Astrocyte of the cerebellum (primary cell): ENCODE data around the gene ANO10.

Experiments
- DNase-seq: peaks from one replicate; pipeline ENCODE4 v3.0.0-alpha.2; 2011; ENCODE audit warnings: low read depth
- H3K4me3 ChIP-seq: 2 replicates; pipeline ENCODE4 v1.5.1; 2011; ENCODE audit warnings: mild to moderate bottlenecking, low read depth, low read length, moderate library complexity
- in situ Hi-C: cut with HindIII; loops from 2 replicates; pipeline ENCODE4 v1.10.0; 2017; ENCODE audit warnings: low sequenced_read_pairs
- TF ChIP-seq, protein P1 (sequence below): IDR thresholded peaks from 2 replicates; pipeline ENCODE4 v1.5.1; 2012; ENCODE audit warnings: low read length, low read depth, moderate library complexity, mild to moderate bottlenecking; ENCODE audit errors: missing control alignments

Gene ANO10

DNA sequence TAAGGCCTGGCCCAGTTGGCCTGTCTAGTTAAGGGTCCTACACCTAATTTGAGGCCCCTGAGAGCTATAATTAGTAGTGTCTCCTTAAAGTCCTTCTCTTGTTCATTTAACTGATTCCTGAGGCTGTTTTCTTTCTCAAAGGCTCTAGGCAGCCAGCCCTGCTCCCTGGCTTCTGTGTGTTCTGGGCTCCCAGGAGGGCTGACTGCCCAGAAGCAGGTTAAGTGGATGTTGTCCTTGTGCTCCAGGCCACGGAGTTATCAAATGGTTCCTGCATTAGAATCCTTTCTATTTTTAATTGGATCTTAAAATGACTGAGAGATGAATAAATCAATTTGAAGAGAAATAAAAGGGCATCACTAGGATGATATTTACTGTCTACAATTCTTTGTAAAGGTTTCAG lies 195.4 kb downstream of the ANO10 start:
- TF ChIP-seq, protein P1, sequence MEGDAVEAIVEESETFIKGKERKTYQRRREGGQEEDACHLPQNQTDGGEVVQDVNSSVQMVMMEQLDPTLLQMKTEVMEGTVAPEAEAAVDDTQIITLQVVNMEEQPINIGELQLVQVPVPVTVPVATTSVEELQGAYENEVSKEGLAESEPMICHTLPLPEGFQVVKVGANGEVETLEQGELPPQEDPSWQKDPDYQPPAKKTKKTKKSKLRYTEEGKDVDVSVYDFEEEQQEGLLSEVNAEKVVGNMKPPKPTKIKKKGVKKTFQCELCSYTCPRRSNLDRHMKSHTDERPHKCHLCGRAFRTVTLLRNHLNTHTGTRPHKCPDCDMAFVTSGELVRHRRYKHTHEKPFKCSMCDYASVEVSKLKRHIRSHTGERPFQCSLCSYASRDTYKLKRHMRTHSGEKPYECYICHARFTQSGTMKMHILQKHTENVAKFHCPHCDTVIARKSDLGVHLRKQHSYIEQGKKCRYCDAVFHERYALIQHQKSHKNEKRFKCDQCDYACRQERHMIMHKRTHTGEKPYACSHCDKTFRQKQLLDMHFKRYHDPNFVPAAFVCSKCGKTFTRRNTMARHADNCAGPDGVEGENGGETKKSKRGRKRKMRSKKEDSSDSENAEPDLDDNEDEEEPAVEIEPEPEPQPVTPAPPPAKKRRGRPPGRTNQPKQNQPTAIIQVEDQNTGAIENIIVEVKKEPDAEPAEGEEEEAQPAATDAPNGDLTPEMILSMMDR, result no peak
- in situ Hi-C loops, result no loop called here
- no peak overlapping the region for H3K4me3 ChIP-seq
- DNase-seq, result no peak

DNA sequence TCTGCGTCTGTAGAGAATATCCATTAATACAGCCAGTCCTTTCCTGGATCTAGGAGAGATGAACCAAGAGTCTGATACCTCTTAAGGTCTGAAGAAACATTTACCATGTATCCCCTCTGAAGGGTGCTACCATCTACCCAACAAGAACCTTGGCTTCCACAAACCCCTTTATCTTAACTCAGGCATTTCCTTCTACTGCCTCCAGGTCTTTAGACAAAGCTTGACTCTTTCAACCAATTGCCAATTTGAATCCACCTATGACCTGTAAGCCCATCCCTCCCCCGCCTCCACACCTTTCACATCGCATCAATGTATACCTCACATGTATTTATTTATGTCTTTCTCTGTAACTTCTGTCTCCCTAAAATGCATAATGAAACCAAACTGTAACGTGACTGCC lies 196.0 kb downstream of the ANO10 start:
- in situ Hi-C loops, result no loop called here
- TF ChIP-seq, protein P1, result no peak
- H3K4me3 ChIP-seq, result no peak overlapping the region
- no peak for DNase-seq

DNA sequence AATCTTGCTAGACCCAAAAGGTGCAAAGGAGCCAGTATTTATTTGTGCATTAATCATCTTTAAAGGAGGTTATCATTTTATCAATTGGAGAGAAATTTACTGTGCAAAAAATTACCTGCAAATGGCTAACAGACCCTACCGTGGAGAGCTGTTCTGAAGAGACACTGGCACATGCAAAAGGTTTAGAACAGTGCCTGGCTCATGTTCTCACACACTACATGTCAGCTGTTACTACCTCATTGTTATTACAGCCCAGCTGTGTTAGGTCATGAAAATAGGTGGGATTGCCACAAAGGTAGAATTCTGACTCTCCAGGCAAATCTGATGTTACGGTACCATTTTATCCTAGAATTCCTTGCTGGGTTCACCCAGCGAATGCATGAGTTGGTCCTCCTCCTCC lies 198.2 kb downstream of the ANO10 start:
- in situ Hi-C loops, result no loop called here
- no peak for DNase-seq
- TF ChIP-seq, protein P1, result no peak

DNA sequence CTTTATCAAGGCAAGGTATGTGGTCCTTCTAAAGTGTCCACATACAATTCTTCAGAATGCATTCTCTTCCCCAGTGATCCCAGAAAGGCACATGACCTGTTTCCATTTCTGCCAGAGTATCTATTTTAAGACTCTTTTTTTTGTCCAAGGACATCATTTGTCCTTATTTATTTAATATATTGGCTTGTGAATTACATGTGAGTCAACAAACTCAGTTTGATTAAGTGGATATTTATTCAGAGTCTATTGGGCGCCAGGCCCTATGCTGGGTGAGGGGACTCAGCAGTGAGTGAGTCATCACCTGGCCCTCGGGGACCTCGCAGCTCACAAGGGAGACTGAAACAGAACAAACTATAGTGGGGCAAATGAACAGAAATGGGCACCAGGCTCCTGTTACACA lies 198.7 kb downstream of the ANO10 start:
- H3K4me3 ChIP-seq, result no peak overlapping the region
- DNase-seq, result peak; percentile 16
- in situ Hi-C loops, result no loop called here
- TF ChIP-seq, protein P1, result no peak

More for the DNA sequence above, 198.2 kb downstream of the ANO10 start:
- H3K4me3 ChIP-seq, result no peak overlapping the region

DNA sequence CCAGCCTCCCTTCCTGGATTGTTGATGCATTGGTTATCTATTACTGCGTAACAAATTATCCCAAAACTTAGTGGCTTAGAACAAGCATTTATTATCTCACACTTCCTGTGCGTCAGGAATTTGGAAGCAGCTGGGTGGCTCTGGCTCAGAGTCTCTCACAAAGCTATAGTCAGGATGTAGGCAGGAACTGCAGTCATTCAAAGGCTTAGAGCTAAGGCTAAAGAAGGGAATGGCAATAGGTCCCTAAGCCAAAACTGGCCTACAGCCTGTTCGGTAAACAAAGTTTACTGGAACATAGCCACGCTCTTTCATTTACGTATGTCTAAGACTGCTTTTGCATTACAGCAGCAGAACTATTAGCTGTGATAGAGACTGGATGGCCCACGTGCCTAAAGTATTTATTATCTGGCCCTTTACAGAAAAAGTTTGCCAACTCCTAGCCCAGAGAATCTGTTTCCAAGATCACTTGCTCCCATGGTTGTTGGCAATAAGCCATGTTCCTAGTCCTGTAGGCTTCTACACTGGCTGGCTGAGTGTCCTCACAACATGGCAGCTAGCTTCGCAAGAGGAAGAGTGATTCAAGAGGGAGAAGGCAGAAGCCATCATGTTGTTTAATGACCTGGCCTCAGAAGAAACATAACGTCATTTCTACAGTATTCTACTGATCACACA lies 203.1 kb downstream of the ANO10 start:
- no peak overlapping the region for H3K4me3 ChIP-seq
- TF ChIP-seq, protein P1, result no peak
- no peak for DNase-seq
- in situ Hi-C loops, result no loop called here

DNA sequence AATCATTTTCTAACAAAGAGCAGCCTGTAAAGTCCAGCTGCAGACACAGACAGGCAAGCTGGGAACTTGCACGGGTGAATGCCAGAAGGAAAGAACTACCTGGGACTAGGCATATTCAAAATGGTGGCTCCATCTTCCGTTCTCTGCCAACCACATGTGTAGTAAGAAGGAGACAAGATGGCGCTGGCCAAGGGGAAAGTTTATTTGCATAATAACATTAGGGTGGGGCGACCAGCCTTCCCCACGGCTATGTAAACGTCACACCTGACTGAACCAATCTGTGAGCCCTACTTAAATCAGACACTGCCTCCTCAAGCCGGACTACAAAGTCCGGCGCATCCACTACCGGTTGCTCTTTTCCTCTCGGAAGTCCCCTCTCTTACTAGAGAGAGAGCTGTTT lies 204.7 kb downstream of the ANO10 start:
- no peak overlapping the region for H3K4me3 ChIP-seq
- DNase-seq, result no peak
- in situ Hi-C loops, result no loop called here
- TF ChIP-seq, protein P1, result no peak

DNA sequence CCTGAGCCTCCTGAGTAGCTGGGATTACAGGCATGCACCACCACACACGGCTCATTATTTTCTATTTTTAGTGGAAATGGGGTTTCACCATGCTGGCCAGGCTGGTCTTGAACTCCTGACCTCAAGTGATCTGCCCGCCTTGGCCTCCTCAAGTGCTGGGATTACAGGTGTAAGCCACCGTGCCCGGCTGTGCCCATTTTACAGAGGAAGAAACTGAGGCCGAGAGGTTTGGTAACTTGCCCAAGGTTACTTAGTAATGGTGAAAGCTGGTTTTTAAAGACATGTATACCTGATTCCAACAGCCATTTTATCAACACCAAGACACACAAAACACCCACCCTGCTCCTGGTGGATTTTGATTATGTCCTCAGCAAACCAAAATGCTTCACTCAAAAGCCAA lies 206.7 kb downstream of the ANO10 start:
- in situ Hi-C loops, result no loop called here
- no peak for DNase-seq
- TF ChIP-seq, protein P1, result no peak
- no peak overlapping the region for H3K4me3 ChIP-seq
